Calu3 (cell line): ENCODE data around the gene KRTAP11-1. TPM values are rescaled to one million over a fixed set of nuclear protein-coding genes. Genes with fewer than 3 reads are reported as not detected.

Experiments
- BruUV-seq: library from RNA; stranded (reverse); fragments of 400-500 nt; replicated peaks from 2 replicates; lab custom pipeline; 2021; lab: Mats Ljungman, UMichigan
- CTCF ChIA-PET: fragments of 300-600 bp; sonication (Branson Sonifier 250); formaldehyde crosslinking; loops from one replicate; lab custom pipeline; 2022; ENCODE audit warnings: antibody characterized with exemption; lab: Charles Lee
- DNase-seq: peaks from one replicate; pipeline ENCODE4 v3.0.0; 2022
- H3K27ac Mint-ChIP-seq: one replicate; pipeline ENCODE4 v1.8.0; 2022; ENCODE audit warnings: mixed read lengths; ENCODE audit not compliant: unreplicated experiment
- H3K27me3 Mint-ChIP-seq: one replicate; pipeline ENCODE4 v1.8.0; 2022; ENCODE audit warnings: mixed read lengths; ENCODE audit not compliant: unreplicated experiment
- H3K36me3 Mint-ChIP-seq: one replicate; pipeline ENCODE4 v1.8.0; 2022; ENCODE audit warnings: mild to moderate bottlenecking, moderate library complexity, mixed read lengths; ENCODE audit not compliant: insufficient read depth, unreplicated experiment
- H3K4me1 Mint-ChIP-seq: one replicate; pipeline ENCODE4 v1.8.0; 2022; ENCODE audit warnings: mild to moderate bottlenecking, low read depth, mixed read lengths; ENCODE audit not compliant: unreplicated experiment
- H3K4me3 Mint-ChIP-seq: one replicate; pipeline ENCODE4 v1.8.0; 2022; ENCODE audit warnings: mild to moderate bottlenecking, low read depth, moderate library complexity, mixed read lengths; ENCODE audit not compliant: unreplicated experiment
- H3K9me3 Mint-ChIP-seq: one replicate; pipeline ENCODE4 v1.8.0; 2022; ENCODE audit warnings: low read depth, mixed read lengths; ENCODE audit not compliant: unreplicated experiment
- CTCF ChIP-seq: fragments of 200-600 bp; IDR thresholded peaks from one replicate; pipeline ENCODE4 v1.8.0; 2022; ENCODE audit warnings: antibody characterized with exemption; ENCODE audit not compliant: unreplicated experiment
- intact Hi-C: fragments of 100-400 bp; cut with micrococcal nuclease; formaldehyde crosslinking; loops from one replicate; pipeline ENCODE4 v1.10.0; 2022; ENCODE audit not compliant: unreplicated experiment
- total RNA-seq: library from RNA; stranded (reverse); gene quantifications from 2 replicates; pipeline ENCODE4 v1.2.3, GENCODE V29; 2022

Gene KRTAP11-1
- total RNA-seq, 1 experiment from 2014 or later: not detected

- no peak for DNase-seq
- BruUV-seq: no TSS peak
- intact Hi-C loops: no loop called here
- TF ChIP-seq CTCF: no peak
- H3K27me3 Mint-ChIP-seq: no peaks in the 10 kb centered on the region
- no peaks in the 10 kb centered on the region for H3K4me1 Mint-ChIP-seq
- H3K4me3 Mint-ChIP-seq: no peak overlapping the region
- CTCF ChIA-PET: no interaction called here
- no peak overlapping the region for H3K27ac Mint-ChIP-seq
- peaks cover 12% of the 10 kb centered on the region for H3K9me3 Mint-ChIP-seq
- no peaks in the 10 kb centered on the region for H3K36me3 Mint-ChIP-seq
These were observed 33.5 kb downstream of the KRTAP11-1 start for GRCh38 chr21:30847627-30848500.

DNA sequence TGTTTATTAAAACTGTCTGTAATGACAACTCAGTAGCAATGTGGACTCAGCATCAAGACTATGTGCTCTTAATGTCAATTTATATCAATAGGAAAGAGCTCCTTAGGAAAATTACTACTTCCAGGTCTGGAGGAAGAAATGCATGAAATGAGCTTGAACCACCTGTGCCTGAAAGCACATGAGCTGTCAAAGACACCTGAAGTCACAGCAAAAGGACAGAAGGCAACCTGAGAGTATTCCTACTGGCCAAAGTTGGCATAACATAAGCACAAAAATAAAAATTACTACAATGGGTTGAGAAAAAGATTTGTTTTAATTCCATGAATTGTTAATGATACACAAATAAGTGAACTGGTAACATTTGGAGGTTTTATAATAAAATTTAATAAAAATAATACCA, 38.4 kb downstream of the KRTAP11-1 start:
- no peaks in the 10 kb centered on the region for H3K4me1 Mint-ChIP-seq

GRCh38 chr21:30839304-30839703, 42.1 kb downstream of the KRTAP11-1 start:
- DNase-seq: no peak
- BruUV-seq: no TSS peak
- Mint-ChIP-seq H3K4me3 (no peak overlapping the region), H3K27me3 (no peaks in the 10 kb centered on the region), H3K9me3 (peaks cover 6% of the 10 kb centered on the region), H3K27ac (no peak overlapping the region), H3K36me3 (no peaks in the 10 kb centered on the region), H3K4me1 (no peaks in the 10 kb centered on the region)
- intact Hi-C loops: no loop called here
- no peak for TF ChIP-seq CTCF
- CTCF ChIA-PET: no interaction called here

More for the DNA sequence above, 38.4 kb downstream of the KRTAP11-1 start:
- CTCF ChIA-PET: no interaction called here
- Mint-ChIP-seq H3K27ac (no peak overlapping the region), H3K27me3 (no peaks in the 10 kb centered on the region), H3K36me3 (no peaks in the 10 kb centered on the region), H3K4me3 (no peak overlapping the region), H3K9me3 (peaks cover 12% of the 10 kb centered on the region)
- no TSS peak for BruUV-seq
- no peak for TF ChIP-seq CTCF
- DNase-seq: no peak
- intact Hi-C loops: no loop called here

DNA sequence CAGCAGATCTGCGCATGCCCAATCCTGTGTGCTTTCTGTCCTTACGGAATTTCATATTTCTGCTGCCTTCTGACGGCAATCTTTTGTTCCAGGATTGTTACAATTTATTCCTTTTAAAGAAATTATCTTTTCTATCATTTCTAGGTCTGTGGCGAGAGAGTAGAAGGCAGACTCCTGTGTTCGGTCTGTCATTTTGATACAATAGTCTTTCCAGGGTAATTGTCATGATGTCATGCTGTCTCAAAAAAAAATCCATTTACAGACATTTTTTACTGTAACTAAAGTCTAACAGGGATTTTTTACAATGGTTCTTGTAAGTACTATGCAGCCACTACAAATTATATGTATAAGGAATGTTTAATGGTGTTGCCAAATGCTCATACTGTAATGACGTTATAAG, 42.8 kb downstream of the KRTAP11-1 start:
- TF ChIP-seq CTCF: no peak
- Mint-ChIP-seq H3K4me1 (no peaks in the 10 kb centered on the region), H3K36me3 (no peaks in the 10 kb centered on the region), H3K4me3 (no peak overlapping the region), H3K27ac (no peak overlapping the region), H3K9me3 (peaks cover 6% of the 10 kb centered on the region), H3K27me3 (no peaks in the 10 kb centered on the region)
- CTCF ChIA-PET: no interaction called here
- no peak for DNase-seq
- intact Hi-C loops: no loop called here
- no TSS peak for BruUV-seq
